ENCODE data around the gene NUP210. TPM values are rescaled to one million over a fixed set of nuclear protein-coding genes. Genes with fewer than 3 reads are reported as not detected.

Gene NUP210
- total and polyA plus RNA-seq, 7 donors, result under 0.01 to 26.4 (median 2.1) TPM

- 80 to 85% methylated on average over 5 of the region's 5 CpGs for WGBS, 2 donors
- Histone ChIP-seq H3K4me1 (no peaks in the 10 kb centered on the region), H3K36me3 (no peaks in the 10 kb centered on the region), H3K27ac (no peak overlapping the region), H3K9me3 (no peaks in the 10 kb centered on the region), H3K27me3 (peaks cover 0 to 8% (median 0%) of the 10 kb centered on the region in 3 donors), H3K4me3 (no peak overlapping the region)
- no peak for TF ChIP-seq POLR2AphosphoS5 (IDR thresholded peaks at IDR 0.05)
- no peak for TF ChIP-seq CTCF (IDR thresholded peaks at IDR 0.05)
- TF ChIP-seq EP300 (IDR thresholded peaks at IDR 0.05), result no peak
- DNase-seq, result no peak
- intact Hi-C loops (cut with DNase I), result no loop called here
These were observed 42.7 kb upstream of the NUP210 start for GRCh38 chr3:13462822-13463221.

- intact Hi-C loops (cut with DNase I), result no loop called here
These were observed 42.1 kb upstream of the NUP210 start for GRCh38 chr3:13462125-13462629.

GRCh38 chr3:13461169-13462124, 41.3 kb upstream of the NUP210 start:
- WGBS, 2 donors, result 33 to 39% methylated on average over 14 of the region's 14 CpGs
- intact Hi-C loops (cut with DNase I), result no loop called here
- Histone ChIP-seq H3K9me3 (no peaks in the 10 kb centered on the region), H3K27ac (no peak overlapping the region), H3K4me3 (no peak overlapping the region), H3K36me3 (no peaks in the 10 kb centered on the region), H3K27me3 (peaks cover 0 to 8% (median 0%) of the 10 kb centered on the region in 3 donors), H3K4me1 (no peaks in the 10 kb centered on the region)
- DNase-seq, result no peak
- TF ChIP-seq EP300 (IDR thresholded peaks at IDR 0.05) (no peak), POLR2AphosphoS5 (IDR thresholded peaks at IDR 0.05) (no peak), POLR2A (IDR thresholded peaks at IDR 0.05) (no peak), CTCF (IDR thresholded peaks at IDR 0.05) (peak in 1 of 4 experiments; percentile 37)

More at GRCh38 chr3:13462125-13462629, 42.1 kb upstream of the NUP210 start:
- H3K4me3 ChIP-seq, result no peak overlapping the region
- no peak for DNase-seq
- WGBS, 2 donors, result 87 to 89% methylated on average over 8 of the region's 8 CpGs
- H3K9me3 ChIP-seq, result no peaks in the 10 kb centered on the region
- peaks cover 0 to 8% (median 0%) of the 10 kb centered on the region in 3 donors for H3K27me3 ChIP-seq
- no peaks in the 10 kb centered on the region for H3K36me3 ChIP-seq
- H3K4me1 ChIP-seq, result no peaks in the 10 kb centered on the region
- no peak overlapping the region for H3K27ac ChIP-seq
- no peak for TF ChIP-seq CTCF (IDR thresholded peaks at IDR 0.05)
- TF ChIP-seq EP300 (IDR thresholded peaks at IDR 0.05), result no peak
- TF ChIP-seq POLR2AphosphoS5 (IDR thresholded peaks at IDR 0.05), result no peak
- no peak for TF ChIP-seq POLR2A (IDR thresholded peaks at IDR 0.05)

- Histone ChIP-seq H3K4me1 (no peaks in the 10 kb centered on the region), H3K4me3 (no peak overlapping the region), H3K9me3 (no peaks in the 10 kb centered on the region), H3K36me3 (no peaks in the 10 kb centered on the region), H3K27ac (no peak overlapping the region), H3K27me3 (peaks cover 0 to 8% (median 0%) of the 10 kb centered on the region in 3 donors)
- DNase-seq, result no peak
- TF ChIP-seq POLR2A (IDR thresholded peaks at IDR 0.05), result no peak
- TF ChIP-seq EP300 (IDR thresholded peaks at IDR 0.05), result no peak
- TF ChIP-seq CTCF (IDR thresholded peaks at IDR 0.05), result no peak
- TF ChIP-seq POLR2AphosphoS5 (IDR thresholded peaks at IDR 0.05), result no peak
- intact Hi-C loops (cut with DNase I), result no loop called here
- 96% methylated on average over 7 of the region's 7 CpGs for WGBS, 2 donors
These were observed 40.2 kb upstream of the NUP210 start for GRCh38 chr3:13460341-13460736.
